Inflammatory macrophage treated with lipopolysaccharide for 4 hours (primary cell): Measurements from ENCODE around the gene NFYA.

Experiments
- DNase-seq: peaks from one replicate; pipeline ENCODE4 v3.0.0-alpha.2; 2020

Gene NFYA

DNA sequence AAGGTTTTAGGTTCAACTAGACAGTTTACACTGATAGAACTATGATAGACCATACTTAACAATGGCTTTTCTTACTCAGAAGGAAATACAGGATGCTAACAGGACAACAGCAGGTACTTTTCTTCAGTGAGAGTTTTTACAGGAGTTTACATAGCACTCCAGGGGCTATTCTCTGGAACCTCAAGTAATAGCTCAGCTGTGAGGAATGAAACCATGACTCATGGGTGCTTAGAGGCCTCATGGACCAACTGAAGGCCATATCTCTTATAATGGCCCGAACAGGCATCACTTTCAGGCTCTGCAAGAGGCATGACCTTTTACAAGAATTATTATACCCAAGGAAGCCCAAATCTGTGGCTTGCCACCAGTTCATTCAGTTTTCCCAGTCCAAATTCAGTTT, 49.6 kb downstream of the NFYA start:
- no peak for DNase-seq

DNA sequence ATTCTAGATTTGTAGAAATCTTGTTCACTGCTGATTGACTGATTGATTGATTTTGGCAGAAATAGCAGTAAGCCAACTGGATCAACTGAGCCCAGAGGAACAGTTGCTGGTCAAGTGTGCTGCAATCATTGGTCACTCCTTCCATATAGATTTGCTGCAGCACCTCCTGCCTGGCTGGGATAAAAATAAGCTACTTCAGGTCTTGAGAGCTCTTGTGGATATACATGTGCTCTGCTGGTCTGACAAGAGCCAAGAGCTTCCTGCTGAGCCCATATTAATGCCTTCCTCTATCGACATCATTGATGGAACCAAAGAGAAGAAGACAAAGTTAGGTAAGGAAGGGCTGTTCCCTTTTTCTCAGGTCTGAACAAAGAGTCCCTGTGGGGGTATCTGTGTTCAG, 50.1 kb downstream of the NFYA start:
- no peak for DNase-seq

DNA sequence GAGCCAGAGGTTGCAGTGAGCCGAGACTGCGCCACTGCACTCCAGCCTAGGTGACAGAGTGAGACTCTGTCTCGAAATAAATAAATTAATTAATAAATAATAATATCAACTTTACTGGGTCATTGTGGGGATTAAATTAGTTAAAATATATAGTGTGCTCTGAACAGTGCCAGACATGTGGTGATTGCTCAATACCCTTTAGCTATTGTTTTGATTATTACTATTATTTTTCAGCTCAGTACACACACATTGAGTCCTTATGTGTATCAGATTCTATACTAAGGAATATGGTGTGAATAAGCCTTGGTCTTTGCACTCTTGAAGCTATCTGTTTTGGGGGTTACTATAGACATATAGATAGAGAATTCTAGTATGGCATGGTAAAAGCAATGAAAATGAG, 52.5 kb downstream of the NFYA start:
- no peak for DNase-seq

DNA sequence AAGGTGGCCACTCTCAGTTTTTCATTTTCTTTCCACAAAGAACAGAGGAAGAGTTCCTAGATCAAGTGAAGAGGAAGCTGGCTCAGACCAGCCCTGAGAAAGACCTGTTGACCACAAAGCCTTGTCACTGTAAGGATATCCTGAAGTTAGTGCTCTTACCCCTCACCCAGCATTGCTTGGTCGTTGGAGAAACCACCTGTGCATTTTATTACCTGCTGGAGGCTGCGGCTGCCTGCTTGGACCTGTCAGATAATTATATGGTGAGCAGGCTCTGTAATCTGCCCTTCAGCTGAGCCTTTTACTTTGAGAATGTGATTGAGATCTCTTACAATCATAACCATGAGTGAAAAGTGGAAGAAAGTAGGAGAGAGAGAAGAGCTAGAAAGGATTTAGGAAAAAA, 59.5 kb downstream of the NFYA start:
- no peak for DNase-seq

- DNase-seq, result no peak
These were observed 62.5 kb downstream of the NFYA start for GRCh38 chr6:41135062-41135832.

- no peak for DNase-seq
These were observed 64.1 kb downstream of the NFYA start for GRCh38 chr6:41136911-41137310.

DNA sequence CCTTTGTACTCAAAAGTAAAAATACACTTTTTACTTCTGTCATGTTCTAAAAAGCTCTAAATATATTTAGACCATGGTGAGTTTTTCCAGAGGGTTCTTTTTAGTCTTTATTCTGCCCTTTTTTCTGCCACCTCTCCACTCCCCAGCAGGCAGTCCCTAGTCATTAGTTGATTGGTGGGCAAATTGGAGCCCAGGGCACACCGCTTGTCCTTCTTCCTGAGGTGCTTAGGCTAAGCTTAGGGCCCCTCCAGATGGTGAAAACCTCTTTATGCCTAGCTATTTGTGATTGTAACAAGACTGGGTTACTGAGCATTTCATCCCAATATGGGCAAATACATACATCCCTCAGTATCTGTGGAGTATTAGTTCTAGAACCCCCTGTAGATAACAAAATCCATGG, 75.1 kb downstream of the NFYA start:
- no peak for DNase-seq
